Dedifferentiated amniotic fluid mesenchymal stem cell (primary cell): ENCODE results near the gene ILKAP.

Source experiments
- DNase-seq: peaks from one replicate; pipeline ENCODE4 v3.0.0-alpha.2; 2016; ENCODE audit errors: extremely low spot score

ILKAP gene

DNA sequence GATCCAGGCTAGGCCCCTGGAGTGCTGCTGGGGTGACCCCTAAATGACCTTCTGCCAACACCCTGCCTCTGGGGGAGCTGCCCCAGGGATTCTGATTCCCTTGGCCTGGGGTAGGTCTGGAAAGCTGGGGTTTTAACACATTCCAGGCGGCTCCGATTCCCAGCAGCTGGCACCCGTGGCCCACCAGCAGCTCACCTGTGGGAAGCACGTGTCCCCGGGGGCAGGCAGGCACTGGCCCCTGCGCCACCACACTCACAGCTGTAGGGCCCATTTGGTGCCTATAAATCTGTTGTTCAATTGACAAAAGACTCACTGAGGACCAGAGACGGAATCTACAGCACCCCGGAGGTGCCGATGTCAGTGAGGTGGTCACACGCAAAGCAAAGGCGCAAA is 69.1 kb downstream of the ILKAP start:
- DNase-seq = no peak

DNA sequence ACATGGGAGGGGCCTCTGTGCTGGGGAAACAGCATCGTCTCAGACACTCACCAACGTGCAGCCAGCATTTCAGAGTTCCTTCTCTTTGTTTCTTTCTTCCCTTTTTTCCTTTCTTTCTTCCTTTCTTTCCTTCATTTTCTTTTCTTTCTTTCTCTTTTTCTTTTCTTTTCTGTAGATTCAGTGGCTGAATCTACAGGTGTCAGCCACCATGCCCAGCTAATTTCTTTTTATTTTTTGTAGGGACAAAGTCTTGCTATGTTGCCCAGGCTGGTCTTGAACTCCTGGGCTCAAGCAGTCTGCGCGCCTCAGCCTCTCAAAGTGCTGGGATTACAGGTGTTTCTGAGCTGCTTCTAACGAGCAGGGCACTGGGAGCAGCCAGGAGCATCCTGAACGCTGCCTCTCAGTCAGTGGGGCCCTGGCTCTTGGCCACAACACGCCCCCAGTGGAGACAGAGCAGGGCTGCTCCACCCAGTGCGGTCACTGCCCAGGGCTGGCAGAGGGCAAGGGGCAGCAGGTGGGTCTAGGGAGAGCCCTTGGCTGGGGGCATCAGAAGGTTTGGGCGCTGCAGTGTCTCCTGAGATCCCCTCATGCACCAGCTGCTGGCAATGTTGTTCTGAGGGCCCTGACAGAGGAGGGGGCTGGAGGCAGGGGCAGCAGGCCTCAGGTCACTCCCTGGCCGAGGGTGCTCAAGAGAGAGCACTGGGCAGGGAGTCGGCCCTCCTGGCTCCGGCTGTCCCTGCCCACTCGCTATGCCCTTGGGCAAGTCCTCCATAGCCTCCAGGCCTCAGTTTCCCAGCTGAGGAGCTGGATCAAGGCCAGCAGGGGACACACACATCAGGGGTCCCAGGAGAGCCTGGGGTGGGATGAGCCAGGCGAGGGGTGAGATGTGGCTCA is 69.7 kb downstream of the ILKAP start:
- DNase-seq = no peak

DNA sequence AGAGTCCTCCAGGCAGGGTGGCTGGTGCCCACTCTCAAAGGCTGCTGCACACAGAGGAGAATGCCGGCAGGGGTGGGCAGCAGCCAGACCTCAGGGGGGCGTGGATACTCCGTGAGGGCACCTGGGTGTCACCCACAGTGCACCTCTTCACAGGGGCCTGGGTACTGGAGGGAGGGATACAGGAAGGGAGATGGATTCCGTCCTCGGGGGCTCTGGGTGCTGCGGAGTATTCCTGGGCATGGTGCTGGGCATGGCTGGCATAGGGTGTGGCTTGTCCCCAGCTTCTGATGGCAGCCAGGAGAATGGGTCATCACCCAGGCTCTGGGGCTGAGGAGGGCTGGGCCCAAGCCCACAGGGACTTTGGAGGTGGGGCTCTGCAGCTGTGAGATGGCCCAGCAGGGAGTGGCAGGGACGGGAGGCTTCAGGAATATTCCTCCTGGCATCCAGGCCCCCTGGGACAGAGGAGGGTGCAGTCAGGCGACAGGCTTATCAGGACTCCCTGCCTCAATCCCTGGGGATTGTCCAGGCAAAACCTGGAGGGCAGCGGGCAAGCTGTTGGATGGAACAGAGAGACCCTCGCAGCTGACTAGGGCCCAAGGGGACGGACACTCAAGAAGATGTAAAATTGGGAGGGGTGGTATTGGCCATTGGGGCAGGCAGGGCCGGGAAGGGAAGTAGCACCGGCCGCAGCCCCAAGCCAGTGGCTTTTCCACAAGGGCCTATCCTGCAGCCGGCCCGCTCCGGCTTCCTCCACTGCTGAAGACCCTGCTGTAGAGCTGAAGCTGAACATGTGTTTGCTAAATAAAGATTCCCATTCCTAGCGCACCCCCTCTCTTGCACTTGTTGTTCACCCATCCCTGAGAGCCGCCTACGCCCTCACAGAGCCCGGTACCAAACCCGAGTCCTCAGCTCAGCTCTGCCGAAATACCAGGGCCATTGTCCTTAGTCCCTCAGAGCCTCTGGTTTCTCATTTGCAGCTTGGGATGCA is 70.7 kb downstream of the ILKAP start:
- DNase-seq = no peak

DNA sequence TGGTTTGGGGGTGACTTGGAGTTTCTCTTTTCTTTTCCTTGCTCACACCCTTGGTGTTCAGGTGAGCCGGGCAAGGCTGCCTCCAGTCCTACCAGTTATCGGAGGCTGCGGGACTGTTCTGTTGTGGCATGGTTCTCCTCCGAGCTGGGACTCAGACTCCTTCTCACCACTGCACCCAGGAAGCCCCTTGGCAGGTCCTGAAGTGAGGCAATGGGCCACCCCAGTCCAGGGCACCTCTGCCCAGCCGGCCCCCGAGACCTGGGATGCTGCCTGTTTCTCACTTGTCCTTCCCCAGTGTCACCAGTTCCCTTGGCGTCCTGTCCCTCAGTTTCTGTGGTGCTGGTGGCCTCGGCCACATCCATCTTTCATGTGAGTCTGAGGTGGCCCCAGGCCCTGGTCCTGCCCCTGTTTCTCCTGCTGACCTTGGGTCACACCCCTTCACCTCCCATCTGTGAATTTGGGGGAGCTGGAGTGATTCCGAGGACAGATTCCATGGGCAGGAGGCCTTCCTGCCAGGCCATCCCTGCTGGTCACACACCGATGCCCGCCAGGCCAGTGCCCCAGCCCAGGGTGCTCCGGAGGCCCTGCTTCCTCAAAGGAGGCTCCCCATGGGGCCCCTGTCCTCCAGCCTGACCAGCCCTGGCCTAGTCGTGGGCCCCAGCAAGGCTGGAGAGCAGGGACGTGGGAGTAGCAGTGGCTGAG is 71.6 kb downstream of the ILKAP start:
- DNase-seq = no peak

DNA sequence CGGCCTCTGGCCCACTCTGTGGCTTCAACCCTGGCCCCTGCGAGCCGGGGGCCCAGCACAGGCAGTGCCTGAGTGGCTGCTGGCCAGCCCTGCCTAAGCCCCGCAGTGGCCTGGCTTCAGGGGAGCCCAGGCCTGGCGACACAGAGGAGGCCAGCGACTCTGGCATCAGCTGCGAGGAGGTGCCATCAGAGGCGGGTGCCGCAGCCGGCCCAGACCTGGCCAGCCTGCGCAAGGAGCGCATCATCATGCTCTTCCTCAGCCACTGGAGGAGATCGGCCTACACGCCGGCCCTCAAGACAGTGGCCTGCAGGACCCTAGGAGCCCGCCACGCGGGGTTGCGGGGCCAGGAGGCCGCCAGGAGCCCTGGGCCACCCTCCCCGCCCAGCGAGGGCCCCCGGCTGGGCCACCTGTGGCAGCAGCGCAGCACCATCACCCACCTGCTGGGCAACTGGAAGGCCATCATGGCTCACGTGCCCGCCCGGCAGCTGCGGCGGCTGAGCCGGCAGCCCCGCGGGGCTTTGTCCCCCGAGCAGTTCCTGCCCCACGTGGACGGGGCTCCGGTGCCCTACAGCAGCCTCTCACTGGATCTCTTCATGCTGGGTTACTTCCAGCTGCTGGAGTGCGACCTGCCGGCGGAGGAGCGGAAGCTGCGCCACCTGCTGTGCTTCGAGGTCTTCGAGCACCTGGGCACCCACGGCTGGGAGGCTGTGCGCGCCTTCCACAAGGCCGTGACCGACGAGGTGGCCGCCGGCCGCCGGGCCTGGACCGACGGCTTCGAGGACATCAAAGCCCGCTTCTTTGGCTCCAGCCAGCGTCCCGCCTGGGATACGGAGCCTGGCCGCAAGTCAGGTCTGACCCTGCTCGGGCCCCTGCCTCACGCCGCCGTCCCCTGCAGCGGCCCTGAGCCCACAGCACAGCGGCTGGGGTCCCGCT is 72.5 kb downstream of the ILKAP start:
- no peak for DNase-seq

DNA sequence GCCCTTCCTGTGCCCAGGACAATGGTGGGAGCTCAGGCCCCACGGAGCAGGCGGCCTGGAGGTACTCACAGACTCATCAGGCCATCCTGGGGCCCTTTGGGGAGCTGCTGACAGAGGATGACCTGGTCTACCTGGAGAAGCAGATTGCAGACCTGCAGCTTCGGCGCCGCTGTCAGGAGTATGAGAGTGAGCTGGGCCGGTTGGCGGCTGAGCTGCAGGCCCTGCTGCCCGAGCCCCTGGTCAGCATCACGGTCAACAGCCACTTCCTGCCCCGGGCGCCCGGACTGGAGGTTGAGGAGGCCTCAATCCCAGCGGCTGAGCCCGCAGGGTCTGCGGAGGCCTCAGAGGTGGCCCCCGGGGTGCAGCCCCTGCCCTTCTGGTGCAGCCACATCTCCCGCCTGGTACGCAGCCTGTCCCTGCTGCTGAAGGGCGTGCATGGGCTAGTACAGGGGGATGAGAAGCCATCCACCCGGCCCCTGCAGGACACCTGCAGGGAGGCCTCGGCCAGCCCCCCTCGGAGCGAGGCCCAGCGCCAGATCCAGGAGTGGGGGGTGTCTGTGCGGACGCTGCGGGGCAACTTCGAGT is 73.3 kb downstream of the ILKAP start:
- DNase-seq = no peak

DNA sequence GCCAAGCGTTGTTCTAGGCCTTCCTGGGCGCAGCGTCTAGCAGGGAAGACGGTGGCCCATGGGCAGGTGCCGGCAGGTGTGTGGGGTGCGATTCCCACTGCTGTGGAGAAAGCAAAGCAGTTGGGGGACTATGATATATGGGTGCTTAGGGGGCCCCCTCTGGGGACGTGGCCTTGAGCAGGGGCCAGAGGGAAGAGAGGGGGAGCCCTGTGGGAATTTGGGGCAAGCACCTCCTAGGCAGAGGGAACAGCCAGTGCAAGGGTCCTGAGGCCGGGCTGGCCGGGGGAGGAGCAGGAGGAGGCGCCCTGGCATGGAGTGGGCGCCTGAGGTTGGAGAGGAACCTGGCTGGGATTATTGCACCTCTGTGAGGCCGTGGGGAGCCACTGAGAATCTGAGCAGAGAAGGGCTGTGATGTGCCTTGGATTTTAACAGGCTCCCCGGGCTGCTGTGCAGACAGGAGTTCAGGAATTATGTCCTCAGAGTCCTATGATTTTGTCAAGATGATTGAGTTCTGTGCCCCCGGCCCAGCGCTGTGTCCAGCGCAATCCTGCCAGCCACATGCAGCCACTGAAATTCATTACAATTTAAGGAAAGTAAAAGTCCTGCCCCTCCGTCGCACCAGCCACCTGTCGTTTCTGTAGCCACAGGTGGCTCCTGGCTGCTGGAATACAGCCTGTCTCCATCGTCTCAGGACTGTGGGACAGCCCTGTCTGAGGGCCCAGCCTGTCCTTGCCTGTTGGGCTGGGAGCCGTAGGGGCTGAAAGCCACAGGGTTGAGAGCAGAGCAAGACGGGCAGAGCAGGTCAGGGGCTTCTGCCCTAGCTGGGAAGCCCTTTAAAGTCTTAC is 74.1 kb downstream of the ILKAP start:
- no peak for DNase-seq

DNA sequence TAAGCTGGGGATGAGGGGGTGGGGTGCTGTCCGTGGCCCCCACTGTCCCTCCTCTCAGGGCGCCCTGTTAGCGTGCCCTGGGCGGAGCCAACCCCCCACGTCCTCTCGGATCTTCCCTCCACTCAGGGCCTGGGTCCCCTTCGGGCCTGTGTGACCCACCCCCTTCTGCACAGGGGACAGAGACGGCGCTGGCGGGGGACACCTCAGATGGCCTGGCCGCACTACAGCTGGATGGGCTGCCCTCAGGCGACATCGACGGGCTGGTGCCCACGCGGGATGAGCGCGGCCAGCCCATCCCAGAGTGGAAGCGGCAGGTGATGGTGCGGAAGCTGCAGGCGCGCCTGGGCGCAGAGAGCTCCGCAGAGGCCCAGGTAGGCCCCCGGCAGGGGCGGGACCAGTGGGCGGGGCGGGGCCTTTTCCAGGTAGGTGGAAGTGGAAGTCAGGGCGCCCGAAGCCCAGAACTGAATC is 74.9 kb downstream of the ILKAP start:
- DNase-seq = no peak

DNA sequence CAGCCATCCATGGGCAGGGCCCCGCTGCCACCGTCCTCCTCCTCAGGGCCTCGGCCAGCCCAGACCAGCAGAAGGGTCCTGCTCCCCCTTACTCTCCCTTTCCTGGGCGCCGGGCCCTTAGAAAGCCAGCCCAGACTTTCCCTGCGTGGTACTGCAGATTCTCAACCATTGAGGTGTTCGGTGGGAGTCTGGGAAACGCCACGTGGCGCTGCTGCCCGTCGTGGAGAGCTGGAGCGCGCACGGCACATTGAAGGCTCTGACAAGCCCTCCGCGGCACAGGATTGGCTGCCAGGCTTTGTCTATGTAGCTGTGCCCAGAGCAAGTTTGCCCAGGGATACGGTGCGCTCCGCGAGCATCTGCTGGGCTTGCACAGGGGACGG is 75.4 kb downstream of the ILKAP start:
- no peak for DNase-seq

DNA sequence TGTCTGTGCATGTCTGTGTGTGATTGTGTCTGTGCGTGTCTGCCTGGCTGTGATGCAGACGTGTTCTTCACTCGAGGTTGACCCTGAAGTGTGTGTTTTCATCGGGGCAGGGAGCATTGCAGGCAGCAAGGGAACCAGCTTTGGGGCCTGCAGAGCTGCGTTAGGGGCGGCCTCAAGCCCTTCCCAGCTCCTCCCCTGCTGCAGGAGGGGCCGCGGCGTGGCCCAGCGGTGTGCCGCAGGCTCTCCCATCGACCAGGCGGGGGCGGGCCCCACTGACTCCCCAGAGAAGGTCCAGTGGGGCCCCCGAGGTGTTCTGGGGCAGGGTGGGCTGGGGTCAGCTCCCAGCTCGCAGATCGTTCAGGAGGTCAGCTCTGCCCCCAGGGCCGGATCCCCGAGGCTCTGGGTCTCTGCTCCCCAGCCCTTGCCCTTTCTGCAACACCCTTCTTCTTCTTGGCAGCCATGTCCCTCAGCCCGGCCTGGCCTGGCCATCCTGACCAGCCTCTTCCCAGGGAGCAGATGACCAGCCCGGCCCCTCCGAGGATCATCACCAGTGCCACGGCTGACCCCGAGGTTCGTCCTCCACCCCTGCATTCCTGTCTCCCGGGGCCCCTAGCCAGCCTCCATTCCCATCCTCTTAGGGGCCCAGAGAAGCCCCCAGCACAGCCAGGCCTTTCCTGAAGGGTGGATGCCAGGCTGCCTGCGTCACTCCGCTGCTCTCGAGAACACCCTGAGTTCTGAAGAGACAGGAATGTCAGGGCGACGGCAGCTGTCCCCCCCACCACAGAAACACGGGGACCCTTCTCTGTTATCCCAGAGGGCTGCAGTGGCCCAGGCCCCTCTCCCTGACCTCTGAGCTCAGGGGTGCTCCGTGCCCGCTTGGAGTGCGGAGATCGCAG is 76.1 kb downstream of the ILKAP start:
- DNase-seq = no peak

DNA sequence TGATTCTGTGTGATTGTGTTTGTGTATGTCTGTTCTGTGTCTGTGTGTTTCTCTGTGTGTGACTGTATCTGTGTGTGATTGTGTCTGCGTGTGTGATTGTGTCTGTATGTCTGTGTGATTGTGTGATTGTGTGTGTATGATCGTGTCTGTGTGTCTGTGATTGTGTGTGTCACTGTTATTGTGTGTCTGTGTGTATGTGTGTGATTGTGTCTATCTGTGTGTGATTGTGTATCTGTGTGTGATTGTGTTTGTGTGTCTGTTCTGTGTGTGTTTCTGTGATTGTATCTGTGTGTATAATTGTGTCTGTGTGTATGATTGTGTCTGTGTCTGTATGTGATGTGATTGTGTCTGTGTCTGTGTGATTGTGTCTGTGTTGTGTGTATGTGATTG is 76.7 kb downstream of the ILKAP start:
- no peak for DNase-seq

DNA sequence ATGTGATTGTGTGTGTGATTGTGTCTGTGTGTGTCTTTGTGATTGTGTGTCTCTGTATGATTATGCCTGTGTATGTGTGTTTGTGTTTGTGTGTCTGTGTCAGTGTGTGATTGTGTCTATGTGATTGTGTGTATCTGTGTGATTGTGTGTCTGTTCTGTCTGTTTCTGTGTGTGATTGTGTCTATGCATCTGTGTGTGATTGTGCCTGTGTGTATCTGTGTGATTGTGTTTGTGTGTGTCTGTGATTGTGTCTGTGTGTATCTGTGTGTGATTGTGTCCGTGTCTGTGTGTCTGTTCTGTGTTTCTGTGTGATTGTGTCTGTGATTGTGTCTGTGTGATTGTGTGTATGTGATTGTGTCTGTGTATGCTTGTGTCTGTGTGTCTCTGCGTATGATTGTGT is 77.2 kb downstream of the ILKAP start:
- no peak for DNase-seq

DNA sequence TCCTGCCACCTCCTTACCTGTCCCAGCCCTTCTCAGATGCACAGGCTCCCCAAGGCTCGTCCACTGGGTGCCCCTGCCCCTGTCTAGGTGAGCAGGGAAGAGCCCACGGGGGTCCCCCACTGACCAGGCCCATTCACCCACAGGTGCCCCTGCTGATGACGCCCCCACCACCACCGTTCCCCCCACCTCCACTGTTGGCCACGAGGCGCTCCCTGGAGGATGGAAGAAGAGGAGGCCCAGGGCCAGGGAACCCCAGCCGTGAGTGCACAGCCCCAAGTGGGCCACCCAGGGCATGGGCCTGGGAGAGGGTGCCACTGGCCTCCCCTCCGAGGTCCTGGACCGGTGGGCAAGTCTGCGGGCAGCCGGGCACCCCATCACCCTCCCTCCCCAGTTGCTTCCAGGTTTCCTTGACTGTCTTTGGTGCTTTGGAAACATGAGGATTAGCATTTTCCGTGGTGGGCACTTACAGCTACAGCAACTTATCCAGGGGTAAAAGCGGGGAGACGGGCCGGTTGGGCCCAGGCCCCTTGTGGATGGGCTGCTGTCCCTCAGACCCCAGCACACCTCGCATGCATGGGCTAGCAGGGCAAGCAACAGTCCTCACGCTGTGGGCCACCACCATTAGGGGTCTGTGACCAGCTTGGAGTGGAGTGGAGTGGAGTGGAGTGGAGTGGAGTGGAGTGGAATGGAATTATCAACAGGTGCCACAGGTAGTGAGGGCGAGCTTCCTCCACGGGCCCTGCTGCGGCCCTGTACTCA is 78.2 kb downstream of the ILKAP start:
- DNase-seq = no peak

DNA sequence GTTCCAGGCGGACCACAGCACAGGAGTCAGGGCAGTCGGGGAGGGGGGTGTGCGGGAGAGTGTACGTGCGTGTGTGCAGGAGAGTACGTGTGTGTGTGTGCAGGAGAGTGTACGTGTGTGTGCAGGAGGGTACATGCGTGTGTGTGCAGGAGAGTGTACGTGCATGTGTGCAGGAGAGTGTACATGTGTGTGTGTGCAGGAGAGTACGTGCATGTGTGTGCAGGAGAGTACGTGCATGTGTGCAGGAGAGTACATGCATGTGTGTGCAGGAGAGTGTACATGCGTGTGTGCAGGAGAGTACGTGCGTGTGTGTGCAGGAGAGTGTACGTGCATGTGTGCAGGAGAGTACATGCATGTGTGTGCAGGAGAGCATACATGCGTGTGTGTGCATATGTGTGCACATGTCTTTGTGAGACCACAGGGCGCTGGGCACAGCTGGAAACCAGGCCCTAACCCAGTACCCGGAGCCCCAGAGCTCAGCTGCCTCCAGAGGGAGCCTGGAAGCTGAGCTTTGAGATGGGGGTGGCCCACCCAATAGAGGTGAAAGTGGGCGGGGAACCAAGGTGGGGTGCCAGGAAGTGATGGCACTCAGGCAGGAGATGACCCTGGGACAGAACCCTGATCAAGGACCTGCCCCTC is 78.9 kb downstream of the ILKAP start:
- DNase-seq = no peak

DNA sequence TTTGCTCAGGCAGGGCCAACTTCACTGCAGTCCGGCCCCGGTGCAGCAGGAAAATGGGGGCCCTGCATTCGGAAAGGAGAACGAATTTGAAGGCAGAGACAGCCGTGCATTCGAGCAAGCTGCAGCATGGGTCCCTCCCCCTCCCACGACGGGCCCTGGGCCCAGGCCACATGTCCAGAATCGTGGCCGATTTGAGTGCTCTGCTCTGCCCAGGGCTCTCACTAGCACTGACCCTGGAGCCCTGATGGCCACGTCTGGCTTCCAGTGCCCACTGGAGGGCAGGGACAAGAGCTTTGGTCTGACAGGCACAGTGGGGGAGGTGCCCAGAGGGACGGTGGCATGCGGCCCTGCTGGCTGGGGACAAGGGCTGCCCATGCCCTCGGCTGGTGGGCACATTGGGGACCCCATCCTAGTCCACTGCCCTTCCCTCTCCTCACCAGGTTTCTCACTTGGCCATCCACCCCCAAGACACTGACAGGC is 79.5 kb downstream of the ILKAP start:
- no peak for DNase-seq

DNA sequence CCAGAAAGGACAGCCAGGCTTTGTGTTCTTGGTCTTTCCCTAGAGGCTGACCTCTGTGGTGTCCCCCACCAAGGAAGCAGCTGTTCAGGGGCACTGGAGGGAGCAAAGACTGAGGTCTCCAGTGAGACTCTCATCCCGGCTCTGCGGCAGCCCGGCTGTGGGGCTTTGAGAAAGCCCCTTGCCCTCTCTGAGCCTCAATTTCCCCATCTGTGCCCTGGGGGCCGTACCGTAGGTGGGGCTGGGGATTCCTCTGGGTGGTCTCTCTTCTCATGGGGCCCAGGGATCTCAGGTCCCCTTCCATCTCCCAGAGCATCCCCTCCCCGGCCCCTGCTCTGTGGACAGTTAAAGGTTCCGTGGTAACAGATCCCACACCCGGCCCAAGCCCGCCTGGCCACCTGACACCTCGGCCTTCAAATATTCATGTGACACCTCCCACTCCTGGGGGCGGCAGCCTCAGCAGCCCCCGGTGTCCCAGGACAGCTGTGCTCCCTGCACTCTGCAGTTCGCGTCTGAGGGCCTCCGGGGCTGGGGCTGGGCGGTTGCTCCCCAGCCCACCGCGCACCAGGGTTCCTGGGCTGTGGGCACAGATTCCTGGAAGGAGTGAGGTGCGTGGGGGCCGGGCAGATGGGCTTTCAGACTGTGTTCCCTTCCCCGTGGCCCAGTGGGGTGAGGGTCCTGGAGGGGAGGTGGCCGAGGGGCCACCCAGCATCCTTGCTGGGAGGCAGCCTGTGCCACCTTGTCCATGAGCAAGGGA is 80.1 kb downstream of the ILKAP start:
- DNase-seq = no peak
